ENCODE data around the gene SNRPD3.
A peak's percentile ranks its signal among the peaks of the same experiment; 100 is the strongest.

SNRPD3 gene

DNA sequence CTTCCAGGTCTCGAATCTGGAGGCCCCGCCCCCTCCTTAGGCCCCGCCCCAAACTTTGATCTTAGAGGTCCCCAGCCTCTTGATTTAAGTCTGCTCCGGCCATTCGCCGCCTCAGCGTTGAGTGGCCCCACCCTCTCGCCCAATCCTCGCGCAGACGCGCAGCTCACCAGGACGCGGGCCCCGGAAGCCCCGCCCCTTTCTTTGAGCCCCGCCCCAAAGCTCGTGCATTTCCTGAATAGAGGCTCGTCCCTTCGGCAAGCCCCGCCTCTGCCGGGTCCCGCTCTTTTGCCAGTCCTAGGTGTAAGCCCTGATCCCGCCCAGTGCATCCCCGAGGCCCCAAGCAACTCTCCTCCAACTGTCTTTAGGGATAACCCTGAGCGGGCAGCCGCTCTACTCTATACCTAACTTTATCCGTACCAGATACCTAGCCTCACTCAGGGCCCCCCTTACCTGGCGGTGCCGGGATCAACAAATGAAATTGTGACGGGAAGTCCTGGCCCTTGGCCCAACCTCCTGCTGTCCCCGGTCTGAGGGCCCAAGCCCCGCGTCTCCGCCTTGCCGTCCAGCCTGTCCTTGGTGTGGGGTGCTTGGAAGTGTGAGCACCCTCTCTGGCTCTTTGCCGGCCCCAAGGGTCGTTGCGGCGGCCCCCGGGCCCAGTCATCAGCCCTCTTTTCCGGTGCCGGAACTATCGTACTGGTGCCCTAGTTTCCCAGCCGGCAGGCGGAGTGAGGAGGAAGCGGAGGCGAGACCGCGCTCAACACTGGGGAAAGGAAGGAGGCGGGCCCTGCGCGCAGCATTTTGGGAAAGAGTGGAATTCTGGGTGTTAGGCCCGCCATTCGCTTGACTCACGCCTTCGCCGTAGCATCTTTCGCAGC is at the start of gene SNRPD3:
Gene SNRPD3 (plus strand): TSS at position 835 of the 875 bp plus-strand sequence. CDS start 1,676 bp downstream, outside the sequence.
- intact Hi-C loops (cut with DNase I), result loop anchor here (10.0 kb wide), 2 partner anchors 199 to 281 kb away; partner anchors contain the start of gene SPECC1L
- DNase-seq, result peak; percentile 98 to 100 (median 99)

DNA sequence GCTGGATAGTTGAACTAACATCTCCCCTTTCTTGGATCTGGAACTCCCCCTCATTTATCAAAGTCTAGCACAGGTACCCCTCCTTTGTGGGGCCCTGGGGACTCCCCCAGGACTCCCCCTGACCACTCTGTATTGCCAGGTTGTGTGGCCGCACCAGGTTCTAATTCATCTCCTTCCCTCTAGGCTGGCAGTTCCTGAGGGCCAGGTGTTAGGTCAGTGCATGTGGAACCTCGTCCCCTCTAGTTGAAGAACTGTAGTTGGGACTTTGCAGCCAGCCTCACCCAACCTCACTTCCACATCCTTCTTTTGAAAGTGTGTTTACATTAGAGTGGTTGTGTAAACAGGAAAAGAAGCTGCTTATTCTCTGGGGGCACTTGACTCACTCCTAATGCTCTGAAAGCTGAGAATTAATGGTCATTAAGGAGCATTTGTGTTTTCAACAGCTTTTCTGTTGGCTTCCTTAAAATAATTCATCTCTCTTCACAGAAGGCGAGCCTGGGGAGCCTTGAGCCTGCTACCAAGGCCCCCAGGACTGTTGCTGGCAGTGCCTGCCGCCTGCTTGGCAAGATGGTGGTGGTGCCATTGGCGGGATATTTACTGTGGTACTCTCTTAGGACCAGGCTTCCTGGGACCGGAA is 48.9 kb upstream of the SNRPD3 start:
- intact Hi-C loops (cut with DNase I), result no loop called here
- DNase-seq, result peak in 1 of 42 donors; percentile 23

DNA sequence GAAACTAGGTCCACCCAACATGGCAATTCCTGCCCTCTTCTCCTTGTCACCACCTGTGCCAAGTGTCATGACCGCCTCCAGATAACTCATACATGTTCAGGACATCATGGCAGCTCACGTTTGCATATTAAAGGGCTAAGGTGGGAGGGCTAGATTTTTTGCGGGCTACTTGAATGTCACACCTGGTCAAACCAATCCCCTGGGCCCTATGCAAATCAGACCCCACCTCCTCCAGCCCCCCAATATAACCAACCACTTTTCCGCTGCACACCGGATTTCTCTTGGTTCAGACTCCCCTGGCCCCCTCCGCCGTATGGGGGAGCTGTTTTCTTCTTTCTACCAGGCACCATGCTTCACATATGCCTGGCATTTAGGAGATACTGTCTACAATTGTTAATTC is 48.1 kb upstream of the SNRPD3 start:
- no peak for DNase-seq
- intact Hi-C loops (cut with DNase I), result no loop called here

- intact Hi-C loops (cut with DNase I), result no loop called here
- DNase-seq, result no peak
Observed at GRCh38 chr22:24510637-24511625, 44.9 kb upstream of the SNRPD3 start.

DNA sequence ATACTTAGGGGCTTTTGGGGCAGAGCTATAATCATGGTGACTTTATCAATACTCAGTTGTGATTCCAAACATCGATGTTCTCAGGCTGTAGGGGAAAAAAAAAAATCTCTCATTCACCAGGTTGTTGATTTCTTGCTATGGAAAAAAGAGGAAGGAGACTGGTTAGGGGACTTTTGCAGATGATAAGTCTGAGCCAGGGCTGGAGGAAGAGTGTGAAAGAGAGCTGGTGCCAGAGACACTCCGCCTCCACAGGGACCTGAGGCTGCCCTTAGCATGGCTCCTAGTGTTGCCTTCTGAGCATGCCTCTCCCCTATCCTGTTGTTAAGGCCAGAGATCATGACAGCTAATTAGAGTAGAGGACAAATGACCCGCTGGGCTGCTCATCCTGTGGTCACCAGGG is 43.8 kb upstream of the SNRPD3 start:
- intact Hi-C loops (cut with DNase I), result no loop called here
- DNase-seq, result no peak

- no peak for DNase-seq
- intact Hi-C loops (cut with DNase I), result no loop called here
Observed at GRCh38 chr22:24513378-24514240, 42.2 kb upstream of the SNRPD3 start.

DNA sequence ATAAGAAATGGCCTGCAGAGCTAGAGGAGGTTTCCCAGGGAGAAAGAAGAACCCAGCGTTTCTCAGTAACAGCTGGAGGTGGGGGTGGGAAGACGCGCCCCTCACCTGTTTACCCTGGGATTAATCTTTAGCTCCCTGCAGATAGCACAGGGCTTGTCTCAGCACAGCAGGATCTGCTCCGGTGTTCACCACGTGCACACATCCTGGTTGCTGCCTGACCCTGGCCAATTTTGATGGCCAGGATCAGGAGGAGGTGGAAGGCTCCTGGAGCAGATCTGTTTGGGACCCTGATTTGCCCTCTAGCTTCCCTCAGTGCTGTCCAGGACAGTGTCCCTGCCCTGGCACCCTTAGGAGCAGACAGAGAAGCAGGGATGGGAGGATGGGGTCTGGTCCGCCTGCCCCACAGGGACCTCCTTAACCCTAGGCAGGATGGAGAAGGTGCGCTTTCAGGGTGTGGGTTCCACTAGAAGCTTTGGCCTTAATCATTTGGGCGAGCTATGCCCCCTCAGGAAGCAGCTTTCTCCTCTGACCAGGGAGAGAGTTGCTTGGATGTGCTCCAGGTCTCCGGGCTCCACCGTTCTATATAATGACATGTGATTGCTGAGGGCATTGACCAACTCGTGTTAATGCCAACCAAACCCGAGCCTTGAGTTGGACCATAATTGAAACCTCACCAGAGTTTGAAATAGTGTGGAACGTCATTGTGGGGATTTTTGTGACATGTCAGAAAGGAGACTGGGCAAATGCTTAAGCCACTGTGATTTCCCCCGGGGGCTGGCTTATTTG is 41.4 kb upstream of the SNRPD3 start:
- intact Hi-C loops (cut with DNase I), result no loop called here
- DNase-seq, result no peak

GRCh38 chr22:24515027-24515338 is 40.8 kb upstream of the SNRPD3 start:
- DNase-seq, result no peak
- intact Hi-C loops (cut with DNase I), result no loop called here

DNA sequence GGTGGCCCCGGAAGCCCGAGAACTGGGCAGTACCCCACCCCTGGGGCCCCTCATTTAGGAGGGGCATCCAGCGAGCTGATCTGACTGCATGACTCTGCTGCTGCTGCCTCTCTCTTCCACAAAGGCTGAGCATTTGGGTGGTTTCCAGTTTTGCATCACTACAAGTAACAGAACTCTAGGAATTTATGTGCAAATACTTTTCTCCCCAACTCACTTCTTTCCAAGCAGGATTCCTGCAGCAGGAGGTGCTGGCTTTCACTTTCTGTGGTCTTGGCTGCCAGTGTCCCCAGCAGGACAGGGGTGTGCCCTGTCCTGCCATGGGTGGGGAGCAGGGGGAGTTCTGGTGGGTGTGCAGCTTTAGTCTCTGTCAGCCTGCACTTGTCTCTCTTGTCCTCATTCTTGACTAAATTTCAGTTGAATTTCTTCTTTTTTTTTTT is 39.5 kb upstream of the SNRPD3 start:
- peak in 5 of 42 donors; percentile 26 to 45 (median 33) for DNase-seq
- intact Hi-C loops (cut with DNase I), result no loop called here

GRCh38 chr22:24517446-24517845 is 38.4 kb upstream of the SNRPD3 start:
- intact Hi-C loops (cut with DNase I), result no loop called here
- no peak for DNase-seq

- no peak for DNase-seq
- intact Hi-C loops (cut with DNase I), result no loop called here
Observed at GRCh38 chr22:24518228-24518627, 37.6 kb upstream of the SNRPD3 start.

DNA sequence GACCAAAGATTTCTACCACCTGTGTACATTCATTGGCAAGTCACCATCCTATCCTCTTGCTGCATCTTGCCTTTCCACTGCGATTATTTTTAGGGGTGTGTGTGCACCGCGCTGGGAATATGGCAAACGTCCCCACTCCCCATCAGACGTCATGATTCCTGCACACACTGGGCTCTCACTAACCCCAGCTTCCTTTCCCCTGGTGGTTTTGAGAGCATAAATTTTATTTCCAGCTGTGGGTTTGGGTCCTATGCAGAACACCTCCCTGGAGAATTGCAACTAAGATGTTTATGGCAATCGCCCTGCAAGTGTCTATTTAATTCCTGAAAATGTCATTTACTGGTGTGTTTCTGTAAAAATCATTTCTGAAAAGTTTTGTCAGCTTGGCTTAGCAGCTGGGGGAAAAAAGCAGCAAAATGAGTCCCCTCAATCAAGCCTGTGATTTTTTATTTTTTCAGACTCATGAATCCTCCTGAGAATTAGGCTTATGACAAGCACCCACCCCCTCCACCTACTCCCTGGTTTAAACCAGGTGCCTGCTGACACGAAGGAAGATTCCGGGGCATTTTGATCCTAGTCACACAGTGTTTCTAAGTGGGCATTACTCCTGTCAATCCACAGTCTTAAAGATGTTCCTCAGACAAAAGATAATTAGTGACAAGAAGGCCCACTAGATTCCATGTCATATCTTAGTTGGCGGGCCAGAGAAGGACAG is 36.9 kb upstream of the SNRPD3 start:
- DNase-seq, result peak in 35 of 42 donors; percentile 23 to 85 (median 50)
- intact Hi-C loops (cut with DNase I), result no loop called here

GRCh38 chr22:24519496-24519895 is 36.3 kb upstream of the SNRPD3 start:
- intact Hi-C loops (cut with DNase I), result no loop called here
- no peak for DNase-seq

GRCh38 chr22:24521791-24522245 is 34.0 kb upstream of the SNRPD3 start:
- DNase-seq, result peak in 27 of 42 donors; percentile 7 to 81 (median 46)
- intact Hi-C loops (cut with DNase I), result loop anchor here (5.0 to 10.0 kb wide), 3 partner anchors 90 to 567 kb away; no protein-coding TSS in a partner anchor

DNA sequence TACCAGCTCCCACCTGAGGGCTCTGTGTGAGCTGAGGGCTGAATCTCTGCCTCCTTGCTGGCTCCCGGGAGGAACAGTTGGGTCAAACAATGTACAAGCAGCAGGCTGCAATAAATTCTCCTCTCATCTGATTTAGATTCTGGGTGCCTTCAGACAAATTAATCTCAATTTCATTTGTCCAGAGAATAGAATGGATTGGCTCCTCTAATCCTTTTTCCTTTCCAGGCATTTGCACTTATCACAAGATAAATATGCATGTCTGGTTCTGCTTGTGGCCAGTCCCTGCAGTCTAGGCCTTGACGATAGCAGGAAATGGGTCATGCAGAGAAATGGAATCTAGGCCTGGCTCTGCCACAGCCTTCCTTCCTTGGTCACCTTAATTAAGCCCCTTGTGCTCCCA is 31.9 kb upstream of the SNRPD3 start:
- intact Hi-C loops (cut with DNase I), result loop anchor here (5.0 to 10.0 kb wide), 3 partner anchors 92 to 569 kb away; no protein-coding TSS in a partner anchor
- no peak for DNase-seq

- DNase-seq, result peak in 41 of 42 donors; percentile 53 to 89 (median 74)
- intact Hi-C loops (cut with DNase I), result loop anchor here (10.0 kb wide), 2 partner anchors 201 to 571 kb away; no protein-coding TSS in a partner anchor
Observed at GRCh38 chr22:24525416-24526037, 30.3 kb upstream of the SNRPD3 start.
